BE2C (cell line): Measurements from ENCODE around the gene RPS6KA5.

ENCODE experiments used
- DNase-seq: peaks from one replicate; pipeline ENCODE4 v3.0.0-alpha.2; 2020
- H3K27me3 ChIP-seq: fragments of 250-450 bp; sonication (Bioruptor Pico); 2 replicates; pipeline ENCODE4 v1.5.1; 2020; ENCODE audit warnings: mild to moderate bottlenecking
- H3K36me3 ChIP-seq: fragments of 250-450 bp; sonication (Bioruptor Pico); 2 replicates; pipeline ENCODE4 v1.5.1; 2020; ENCODE audit warnings: mild to moderate bottlenecking
- H3K4me1 ChIP-seq: fragments of 250-450 bp; sonication (Bioruptor Pico); 2 replicates; pipeline ENCODE4 v1.5.1; 2020
- H3K4me3 ChIP-seq: 2 replicates; pipeline ENCODE4 v1.5.1; 2011; ENCODE audit warnings: low read depth, low read length
- H3K9me3 ChIP-seq: fragments of 250-450 bp; sonication (Bioruptor Pico); 2 replicates; pipeline ENCODE4 v1.5.1; 2020
- TF ChIP-seq, protein P1 (sequence below): IDR thresholded peaks from 2 replicates; pipeline ENCODE4 v1.5.1; 2012; ENCODE audit warnings: mild to moderate bottlenecking, low read depth, low read length

RPS6KA5 gene

DNA sequence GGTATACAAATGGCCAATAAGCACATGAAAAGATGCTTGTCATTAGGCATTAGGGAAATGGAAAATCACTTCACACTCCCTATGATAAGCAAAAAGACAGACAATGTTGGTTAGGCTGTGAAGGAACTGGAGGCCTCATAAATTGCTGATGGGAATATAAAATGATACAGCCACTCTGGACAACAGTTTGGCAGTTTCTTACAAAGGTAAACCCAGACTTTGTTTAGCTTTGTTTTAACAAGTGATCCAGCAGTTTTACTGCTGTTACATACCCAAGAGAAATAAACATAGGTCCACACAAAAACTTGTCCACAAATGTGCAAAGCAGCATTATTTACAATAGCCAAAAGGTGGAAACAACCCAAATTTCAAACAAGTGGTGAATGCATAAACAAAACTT is 5.4 kb downstream of the RPS6KA5 start:
- no peaks in the 10 kb centered on the region for H3K4me1 ChIP-seq
- DNase-seq = no peak
- H3K27me3 ChIP-seq = no peaks in the 10 kb centered on the region
- no peaks in the 10 kb centered on the region for H3K36me3 ChIP-seq
- H3K9me3 ChIP-seq = no peaks in the 10 kb centered on the region
- TF ChIP-seq, protein P1, sequence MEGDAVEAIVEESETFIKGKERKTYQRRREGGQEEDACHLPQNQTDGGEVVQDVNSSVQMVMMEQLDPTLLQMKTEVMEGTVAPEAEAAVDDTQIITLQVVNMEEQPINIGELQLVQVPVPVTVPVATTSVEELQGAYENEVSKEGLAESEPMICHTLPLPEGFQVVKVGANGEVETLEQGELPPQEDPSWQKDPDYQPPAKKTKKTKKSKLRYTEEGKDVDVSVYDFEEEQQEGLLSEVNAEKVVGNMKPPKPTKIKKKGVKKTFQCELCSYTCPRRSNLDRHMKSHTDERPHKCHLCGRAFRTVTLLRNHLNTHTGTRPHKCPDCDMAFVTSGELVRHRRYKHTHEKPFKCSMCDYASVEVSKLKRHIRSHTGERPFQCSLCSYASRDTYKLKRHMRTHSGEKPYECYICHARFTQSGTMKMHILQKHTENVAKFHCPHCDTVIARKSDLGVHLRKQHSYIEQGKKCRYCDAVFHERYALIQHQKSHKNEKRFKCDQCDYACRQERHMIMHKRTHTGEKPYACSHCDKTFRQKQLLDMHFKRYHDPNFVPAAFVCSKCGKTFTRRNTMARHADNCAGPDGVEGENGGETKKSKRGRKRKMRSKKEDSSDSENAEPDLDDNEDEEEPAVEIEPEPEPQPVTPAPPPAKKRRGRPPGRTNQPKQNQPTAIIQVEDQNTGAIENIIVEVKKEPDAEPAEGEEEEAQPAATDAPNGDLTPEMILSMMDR = no peak
- H3K4me3 ChIP-seq = no peak overlapping the region

DNA sequence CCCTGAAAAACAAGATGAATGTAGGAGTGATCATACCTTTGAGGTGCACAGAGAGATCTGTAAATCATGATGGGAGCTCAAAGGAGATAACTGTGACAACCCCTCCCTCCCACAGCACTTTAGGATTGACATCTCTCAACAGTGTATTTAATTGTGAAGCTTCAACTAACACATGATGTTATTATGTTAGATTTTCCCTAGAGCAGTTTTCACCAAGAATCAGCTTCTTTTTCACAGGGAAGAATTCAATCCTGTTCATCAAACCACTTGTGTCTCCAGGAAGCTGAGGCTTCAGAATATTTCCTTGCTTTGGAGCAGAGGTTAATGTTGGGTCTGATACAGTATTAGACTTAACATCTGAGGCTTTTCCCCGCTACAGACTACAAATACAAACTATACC is 11.8 kb downstream of the RPS6KA5 start:
- no peaks in the 10 kb centered on the region for H3K27me3 ChIP-seq
- DNase-seq = no peak
- no peaks in the 10 kb centered on the region for H3K9me3 ChIP-seq
- no peak overlapping the region for H3K4me3 ChIP-seq
- H3K36me3 ChIP-seq = no peaks in the 10 kb centered on the region
- TF ChIP-seq, protein P1 = no peak
- H3K4me1 ChIP-seq = no peaks in the 10 kb centered on the region

DNA sequence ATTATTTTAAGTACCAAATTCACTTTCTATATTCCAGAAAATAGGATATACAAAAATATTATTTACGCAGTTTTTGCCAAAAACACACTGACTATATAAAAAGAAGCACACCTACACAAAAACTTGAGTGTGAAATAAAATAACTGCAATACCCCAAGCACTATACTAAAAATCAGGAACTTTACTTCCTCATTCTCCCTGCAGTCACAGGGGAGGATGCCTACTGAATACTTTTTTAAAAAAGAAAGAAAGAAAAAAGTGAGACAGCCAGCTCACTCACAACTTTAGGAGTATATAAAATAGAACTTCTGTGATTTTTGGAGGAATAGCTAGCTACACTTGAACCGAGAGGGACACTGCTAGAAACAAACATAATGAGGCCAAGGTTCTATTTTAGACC is 12.2 kb downstream of the RPS6KA5 start:
- no peak overlapping the region for H3K4me3 ChIP-seq
- H3K27me3 ChIP-seq = no peaks in the 10 kb centered on the region
- DNase-seq = no peak
- no peaks in the 10 kb centered on the region for H3K4me1 ChIP-seq
- no peaks in the 10 kb centered on the region for H3K9me3 ChIP-seq
- H3K36me3 ChIP-seq = no peaks in the 10 kb centered on the region
- TF ChIP-seq, protein P1 = no peak

DNA sequence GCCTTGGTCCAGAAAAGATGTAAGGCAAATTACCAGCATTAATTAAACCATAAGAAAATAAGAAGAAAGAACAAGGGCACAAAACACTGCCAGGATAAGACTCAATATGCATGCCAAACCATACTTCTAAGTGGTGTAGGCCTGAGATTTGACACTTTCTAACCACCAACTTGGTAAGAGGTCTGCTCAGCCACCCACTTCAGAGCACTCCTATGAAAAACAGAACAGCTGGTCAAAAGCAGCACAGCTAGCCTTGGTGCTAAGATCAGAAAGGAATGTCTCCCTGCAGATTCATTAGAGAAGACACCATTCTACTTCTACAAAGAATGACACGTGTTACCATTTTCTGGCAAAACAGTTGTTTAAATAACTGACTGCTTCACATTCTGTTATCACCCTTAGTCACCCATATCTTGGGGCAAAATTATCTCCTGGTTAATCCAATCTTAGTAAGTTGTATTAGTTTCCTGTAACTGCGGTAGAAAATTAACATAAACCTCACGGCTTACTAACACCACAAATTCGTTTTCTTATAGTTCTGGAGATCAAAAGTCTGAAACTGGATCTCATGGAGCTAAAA is 13.2 kb downstream of the RPS6KA5 start:
- no peaks in the 10 kb centered on the region for H3K9me3 ChIP-seq
- H3K4me3 ChIP-seq = no peak overlapping the region
- no peaks in the 10 kb centered on the region for H3K36me3 ChIP-seq
- TF ChIP-seq, protein P1 = no peak
- no peaks in the 10 kb centered on the region for H3K4me1 ChIP-seq
- no peak for DNase-seq
- H3K27me3 ChIP-seq = no peaks in the 10 kb centered on the region

DNA sequence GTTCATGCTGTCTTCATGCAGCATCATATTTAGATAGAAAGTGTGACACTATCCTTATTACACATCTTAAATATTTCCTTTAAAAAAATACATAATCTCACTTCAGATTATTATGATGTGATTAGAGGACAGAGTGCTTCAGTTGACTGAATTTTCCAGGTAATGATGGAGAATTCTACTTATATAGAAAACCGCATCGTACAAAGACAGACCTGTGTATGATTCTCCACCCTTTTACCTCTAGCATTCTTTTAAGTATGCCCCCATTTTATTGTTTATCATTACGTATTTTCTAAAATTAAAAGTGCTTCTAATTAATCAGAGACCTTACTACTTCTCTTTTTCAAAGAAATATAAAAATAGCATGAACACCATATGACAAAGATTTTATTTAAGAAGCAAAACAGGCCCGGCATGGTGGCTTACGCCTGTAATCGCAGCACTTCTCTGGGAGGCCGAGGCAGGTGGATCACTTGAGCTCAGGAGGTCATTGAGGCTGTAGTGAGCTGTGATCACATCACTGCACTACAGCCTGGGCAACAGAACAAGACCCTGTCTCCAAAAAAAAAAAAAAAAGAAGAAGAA is 13.9 kb downstream of the RPS6KA5 start:
- TF ChIP-seq, protein P1 = no peak
- Histone ChIP-seq H3K4me3 (no peak overlapping the region), H3K36me3 (no peaks in the 10 kb centered on the region), H3K4me1 (no peaks in the 10 kb centered on the region), H3K27me3 (no peaks in the 10 kb centered on the region), H3K9me3 (no peaks in the 10 kb centered on the region)
- DNase-seq = no peak

DNA sequence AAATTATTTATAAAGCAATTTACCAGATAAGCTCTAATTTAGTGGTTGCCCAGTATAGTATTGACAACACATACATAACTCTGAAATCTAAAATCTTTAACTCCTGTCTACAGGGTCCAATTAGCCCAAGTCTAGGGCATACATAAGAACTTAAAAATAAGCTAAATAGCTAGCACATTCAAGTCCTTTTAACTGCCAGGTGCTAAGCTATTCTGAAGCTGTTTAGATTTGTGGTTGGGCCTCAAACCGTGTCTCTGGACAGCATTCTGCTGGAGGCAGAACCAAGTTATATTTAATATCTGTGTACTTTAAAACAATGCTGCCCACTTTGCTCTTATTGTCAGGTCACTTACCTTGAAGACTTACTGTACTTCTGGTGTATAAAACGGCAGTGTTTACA is 19.0 kb downstream of the RPS6KA5 start:
- Histone ChIP-seq H3K36me3 (no peaks in the 10 kb centered on the region), H3K4me3 (no peak overlapping the region), H3K27me3 (no peaks in the 10 kb centered on the region), H3K4me1 (no peaks in the 10 kb centered on the region), H3K9me3 (no peaks in the 10 kb centered on the region)
- DNase-seq = no peak
- TF ChIP-seq, protein P1 = no peak
